Inflammatory macrophage treated with lipopolysaccharide for 1 hour (primary cell): Measurements from ENCODE around the gene FAM163A.

Experiments
- DNase-seq, 2 donors: peaks; one replicate each; pipeline ENCODE4 v3.0.0-alpha.2; 2020 to 2022

FAM163A gene

DNA sequence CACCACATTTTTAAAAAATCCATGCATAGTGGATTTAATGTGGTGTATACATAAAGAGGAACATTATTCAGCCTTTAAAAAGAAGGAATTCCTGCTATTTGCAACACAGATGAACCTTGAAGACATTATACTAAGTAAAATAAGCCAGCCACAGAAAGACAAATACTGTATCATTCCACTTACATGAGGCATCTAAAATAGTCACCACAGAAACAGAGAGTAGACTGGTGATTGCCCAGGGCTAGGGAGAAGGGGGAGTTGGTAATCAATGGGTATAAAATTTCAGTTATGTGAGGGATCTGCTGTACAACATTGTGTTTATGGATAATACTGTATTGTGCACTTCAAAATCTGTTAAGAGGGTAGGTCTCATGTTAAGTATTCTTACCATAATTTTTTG, 10.0 kb downstream of the FAM163A start:
- DNase-seq, result no peak

DNA sequence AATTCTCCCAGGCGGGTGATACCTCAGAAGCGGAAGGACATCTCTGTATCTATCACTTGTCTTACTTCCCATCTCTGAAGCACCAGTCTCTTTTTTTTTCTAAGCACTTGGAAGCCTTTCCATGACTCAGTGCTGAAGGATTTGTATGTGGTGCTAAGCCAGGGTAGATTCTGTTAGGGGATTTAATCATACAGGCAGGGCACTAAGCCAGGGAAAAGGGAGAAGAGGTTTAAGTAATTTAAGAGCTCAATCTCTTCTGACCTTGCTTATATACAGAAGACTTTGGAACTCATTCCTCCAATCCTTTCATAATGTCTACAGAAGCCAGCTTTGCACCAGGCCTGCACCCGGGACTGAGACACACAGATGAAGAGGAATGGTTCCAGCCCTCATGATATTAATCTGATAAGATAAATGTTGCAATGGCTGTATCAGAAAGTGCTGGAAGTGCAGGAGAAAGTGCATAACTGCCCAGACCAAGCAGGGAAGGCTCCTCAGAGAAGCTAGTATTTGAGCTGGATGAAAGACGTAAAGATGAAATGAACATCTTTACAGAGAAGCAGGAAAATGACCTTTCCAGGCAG, 11.0 kb downstream of the FAM163A start:
- no peak for DNase-seq

DNA sequence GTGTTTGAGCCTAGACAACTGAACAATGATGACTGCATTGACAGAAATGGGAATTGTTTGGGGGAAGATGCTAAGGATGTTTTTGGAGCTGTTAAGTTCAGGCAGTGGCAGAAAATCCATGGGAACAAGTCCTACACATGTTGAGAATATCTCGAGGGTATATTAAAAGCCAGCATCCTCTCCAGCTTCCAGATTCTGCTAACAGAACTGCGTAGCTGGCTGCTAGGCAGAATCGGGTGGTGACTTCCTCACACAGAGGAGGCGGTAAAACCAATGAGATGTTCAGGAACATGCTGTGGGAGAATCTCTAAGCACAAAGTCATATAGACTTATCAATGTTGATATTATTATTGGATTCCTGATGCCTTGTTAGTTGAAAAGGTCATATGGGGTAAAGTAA, 14.8 kb downstream of the FAM163A start:
- DNase-seq, result no peak

DNA sequence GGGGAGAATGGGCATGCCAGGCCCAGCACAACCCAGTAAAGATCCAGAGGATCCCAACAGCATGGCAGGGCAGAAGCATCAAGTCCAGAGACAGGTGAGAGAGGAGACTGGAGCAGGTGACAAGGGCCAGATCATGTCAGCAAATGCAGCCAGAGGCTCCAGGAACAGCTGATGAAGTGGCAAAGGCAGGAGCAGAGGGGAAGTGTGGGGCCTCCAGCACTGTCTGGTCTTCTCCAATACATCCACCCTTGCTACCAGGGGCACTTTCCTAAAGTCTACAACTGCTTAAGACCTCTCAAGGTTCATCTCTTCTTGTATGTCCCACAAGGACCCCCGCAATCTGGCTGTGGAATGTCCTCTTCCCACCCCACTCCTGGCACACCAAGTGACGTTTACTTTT, 17.4 kb downstream of the FAM163A start:
- DNase-seq, result no peak

DNA sequence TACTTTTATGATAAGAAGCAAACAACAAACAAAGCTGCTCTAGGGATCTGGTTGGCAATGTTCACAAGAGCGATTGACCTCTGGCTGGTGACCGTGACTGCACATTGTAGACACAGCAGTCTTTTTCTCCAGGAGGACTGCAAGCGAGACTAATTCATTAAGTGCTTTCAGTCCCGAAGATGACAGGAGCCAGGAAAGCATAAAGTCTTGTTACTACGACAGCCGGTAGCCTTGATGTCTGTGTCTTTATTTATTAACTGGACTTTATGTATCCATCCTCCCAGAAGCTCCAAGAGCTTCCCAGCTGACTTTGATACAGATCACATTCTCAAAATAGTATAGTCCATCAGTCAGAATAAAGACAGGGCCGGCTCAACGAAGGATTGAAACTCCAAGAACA, 18.2 kb downstream of the FAM163A start:
- DNase-seq, result no peak

DNA sequence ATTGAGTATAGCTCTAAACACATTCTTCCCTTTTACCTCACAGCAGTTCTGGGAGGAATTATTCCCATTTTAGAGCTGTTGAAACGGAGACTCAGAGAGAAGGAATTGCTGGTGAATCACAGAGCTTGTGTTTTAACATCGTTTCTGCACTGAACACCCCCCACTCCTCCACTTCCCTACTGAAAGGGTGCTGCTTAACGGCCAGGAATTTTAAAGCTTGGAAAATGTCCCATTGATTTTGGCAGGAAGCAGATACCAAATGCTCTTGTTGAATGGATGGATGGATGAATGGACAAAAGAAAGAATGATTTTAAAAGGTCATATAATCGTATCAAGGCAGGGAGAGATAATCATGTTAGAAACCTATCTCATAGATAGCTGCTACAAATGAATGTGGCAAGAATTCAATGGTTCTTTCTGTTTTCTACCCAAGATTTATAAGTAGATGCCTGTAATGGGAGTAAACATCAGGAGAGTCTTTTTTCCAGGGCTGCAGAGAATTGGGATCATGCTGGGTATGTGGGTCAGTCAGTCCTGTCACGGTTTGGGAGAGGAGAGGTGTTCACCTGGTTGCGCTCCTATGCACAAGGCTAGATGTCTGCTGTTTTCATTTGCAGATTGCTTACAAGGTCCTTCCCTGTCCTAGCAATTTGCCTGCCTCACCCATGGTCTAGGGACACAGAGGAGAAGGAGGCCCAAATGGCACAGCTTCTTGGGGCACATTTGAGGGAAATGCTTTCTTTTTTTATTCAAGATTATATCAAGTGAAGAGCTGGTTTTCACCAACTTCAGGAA, 19.0 kb downstream of the FAM163A start:
- DNase-seq, result no peak

DNA sequence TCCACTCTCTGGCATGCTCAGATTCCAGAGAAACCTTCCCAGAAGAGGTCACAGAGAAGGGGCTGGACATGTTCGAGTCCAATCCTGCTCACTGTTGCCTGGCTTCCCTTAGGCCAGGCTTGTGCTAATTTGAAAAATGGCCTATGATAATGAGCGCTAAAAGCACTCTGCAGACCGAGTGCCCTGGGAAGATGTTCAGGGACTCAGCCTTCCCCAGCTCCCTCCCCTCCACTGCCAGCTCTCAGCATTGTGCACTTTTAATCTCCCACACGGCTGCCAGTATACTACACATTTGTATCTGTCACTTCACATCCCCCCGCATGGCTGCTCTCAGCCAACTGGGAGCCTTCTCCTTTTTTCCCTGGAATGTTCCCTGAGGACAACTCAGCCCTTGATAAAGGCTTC, 24.1 kb downstream of the FAM163A start:
- DNase-seq, result no peak

DNA sequence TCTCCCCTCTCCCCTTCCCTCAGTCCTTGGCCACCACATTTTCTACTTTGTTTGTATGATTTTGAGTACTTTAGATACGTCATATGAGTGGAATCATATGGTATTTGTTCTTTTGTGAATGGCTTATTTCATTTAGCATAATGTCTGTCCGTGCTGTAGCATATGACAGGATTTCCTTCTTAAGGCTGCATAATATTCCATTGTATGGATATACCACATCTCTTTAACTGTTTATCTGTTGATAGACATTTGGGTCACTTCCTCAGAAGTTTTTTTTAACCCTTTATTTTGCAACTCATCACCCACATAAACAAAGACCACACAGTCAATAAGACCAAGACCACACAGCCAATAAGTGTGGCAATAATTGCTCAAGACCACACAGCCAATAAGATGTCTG, 24.9 kb downstream of the FAM163A start:
- DNase-seq, result no peak

DNA sequence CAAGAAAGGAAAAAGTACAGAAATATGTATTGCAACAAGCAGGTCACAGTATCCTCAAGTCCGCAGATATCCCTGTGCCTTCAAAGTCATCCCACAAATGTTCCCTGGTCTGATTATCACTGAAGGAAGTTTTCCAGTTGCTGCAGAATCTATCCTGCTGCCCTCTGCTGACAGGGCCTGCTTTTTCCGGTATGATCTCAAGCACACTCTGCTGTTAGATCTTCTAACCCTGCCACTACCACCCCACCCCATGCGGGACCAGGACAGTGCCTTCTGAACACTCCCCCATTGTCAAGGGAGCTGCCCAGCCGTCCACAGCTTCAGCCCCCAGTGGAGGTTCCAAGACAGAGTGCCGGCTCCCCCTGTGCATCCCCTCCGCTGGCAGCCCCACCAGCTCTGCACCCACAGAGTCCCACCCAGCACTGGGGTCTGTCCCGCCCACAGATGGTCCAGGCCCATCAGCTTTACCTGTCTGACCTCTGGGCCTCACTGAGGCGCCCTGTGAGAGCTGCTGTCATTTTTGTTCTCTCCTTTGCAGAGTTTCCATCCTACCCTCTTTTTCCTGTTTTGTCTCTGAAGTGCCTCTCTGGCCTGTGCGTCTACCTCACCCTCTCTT, 27.9 kb downstream of the FAM163A start:
- DNase-seq, result no peak

DNA sequence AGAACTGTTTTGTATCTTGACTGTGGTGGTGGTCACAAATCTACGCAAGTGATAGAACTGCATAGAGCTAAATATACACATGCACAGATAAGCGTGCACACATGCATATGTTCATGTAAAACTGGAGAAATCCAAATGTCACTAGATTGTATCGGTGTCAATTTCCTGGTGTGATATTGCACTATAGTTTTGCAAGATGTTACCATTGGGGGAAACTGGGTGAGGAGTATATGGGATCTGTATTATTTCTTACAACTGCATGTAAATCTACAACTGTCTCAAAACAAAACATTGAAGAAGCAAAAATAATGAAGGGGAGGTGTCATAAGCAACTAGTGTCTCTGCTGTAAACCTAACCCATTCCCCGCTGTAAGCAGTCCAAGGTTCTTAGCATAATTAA, 30.2 kb downstream of the FAM163A start:
- DNase-seq, result no peak

DNA sequence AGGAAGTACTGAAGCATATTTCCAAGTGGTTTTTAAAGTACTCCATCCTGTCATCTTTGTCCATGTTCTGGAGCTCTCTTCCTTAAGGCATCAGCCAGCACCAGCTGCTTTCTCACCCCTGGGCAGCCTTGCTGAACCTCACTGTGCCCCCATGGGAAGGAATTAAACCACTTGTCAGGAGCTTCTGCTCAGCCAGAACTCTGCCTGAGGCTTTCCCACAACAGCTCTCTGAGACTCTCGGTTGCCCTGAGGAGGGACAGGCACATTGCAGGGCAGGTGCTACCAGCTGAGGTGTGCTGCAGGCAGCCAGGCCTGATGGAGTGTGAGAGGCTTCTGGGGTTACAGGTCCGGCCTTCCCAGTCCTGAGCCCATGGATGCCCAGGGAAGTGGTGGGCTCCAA, 30.9 kb downstream of the FAM163A start:
- DNase-seq, result no peak

DNA sequence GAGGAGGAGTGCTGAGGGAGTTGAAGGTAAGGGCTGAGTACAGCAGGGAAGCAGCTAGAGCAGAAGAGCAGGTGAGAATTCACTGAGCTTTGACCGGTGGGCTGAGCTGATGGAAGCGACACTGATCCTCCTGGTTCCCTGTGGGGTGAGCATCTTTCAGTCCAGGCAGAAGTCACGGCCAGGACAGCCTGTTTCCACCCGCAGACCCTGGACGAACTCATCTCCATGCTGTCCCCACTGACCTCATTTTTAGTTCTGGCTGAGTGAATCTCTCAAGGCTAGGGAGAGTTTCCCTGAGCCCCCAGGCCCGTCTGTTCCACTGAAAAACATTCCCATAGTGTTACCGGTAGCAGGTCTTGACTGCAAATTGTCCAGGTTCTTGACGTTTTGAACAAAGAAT, 31.5 kb downstream of the FAM163A start:
- no peak for DNase-seq

DNA sequence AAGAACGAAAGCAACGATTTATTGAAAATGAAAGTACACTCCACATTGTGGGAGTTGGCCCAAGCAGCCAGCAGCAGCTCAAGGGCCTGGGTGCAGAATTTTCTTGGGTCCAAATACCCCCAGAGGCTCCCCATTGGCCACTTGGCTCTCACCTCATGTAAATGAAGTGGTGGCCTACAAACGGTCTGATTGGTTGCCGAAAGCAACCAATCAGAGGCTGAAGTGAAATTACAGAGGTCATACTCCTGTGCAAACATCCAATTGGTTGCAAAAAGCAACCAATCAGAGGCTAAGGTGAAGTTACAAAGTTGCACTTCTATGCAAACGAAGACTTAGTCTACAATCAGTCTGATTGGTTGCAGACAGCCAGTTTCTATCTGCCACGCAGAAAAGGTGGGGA, 31.9 kb downstream of the FAM163A start:
- no peak for DNase-seq

DNA sequence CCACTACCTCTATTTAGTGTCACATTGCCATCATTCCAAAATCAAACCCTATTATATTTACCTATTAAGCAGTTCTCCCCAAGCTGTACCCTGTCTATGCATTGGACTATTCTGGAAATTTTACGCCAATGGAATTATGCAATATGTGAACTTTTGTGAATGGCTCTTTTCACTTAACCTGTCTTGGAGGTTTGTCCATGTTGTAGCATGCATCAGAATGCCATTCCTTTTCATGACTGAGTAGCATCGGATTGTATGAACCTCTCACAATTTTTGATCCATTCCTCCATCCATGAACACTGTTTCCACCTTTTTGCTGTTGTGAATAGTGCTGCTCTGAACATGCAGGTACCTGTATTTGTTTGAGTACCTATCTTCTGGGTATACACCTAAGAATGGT, 33.7 kb downstream of the FAM163A start:
- DNase-seq, result no peak

DNA sequence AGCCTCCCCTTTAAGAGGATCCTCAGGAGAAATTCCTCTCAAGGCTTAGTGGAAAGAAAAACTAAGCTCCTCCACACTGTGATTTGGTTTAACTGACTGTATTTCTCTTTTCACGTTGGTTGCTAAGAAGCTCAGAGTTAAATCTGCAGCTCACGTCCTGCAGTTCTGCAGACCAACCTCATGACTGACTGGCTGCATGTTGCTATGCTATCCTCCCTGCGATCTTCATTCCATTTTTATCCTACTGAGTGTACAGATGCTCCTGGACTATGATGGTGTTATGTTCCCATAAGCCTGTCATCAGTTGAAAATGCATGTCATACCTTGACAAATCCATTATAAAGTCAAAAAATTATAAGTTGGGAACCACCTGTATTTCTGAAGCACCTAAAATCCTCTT, 34.6 kb downstream of the FAM163A start:
- DNase-seq, result no peak

DNA sequence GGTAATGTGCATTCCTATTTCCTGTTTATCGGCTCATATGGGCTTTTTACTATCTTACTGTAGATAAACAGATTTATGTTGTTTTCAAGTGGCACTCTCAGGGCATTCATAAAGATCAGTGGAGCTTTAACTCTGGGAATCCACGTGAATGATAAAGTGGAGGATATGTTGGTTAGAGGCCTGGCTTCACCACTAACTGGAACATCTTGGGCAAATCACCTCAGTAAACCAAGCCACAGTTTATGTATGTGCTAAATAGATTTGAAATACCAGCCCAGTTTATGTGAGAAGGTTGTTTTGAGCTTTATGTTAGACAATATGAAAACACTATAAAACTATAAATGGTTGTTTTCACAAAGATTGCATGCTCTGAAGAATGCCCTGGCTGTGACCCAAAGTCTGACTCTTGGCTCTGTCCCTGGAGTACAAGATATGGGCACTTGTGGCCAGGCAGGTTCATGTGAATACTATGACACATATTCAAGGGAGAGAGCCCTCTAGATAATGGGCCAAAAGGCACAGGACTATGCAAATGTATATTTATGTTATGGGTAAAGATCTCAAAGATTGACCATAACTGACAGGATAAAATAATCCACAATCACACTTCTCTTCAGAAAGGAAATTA, 36.7 kb downstream of the FAM163A start:
- no peak for DNase-seq

DNA sequence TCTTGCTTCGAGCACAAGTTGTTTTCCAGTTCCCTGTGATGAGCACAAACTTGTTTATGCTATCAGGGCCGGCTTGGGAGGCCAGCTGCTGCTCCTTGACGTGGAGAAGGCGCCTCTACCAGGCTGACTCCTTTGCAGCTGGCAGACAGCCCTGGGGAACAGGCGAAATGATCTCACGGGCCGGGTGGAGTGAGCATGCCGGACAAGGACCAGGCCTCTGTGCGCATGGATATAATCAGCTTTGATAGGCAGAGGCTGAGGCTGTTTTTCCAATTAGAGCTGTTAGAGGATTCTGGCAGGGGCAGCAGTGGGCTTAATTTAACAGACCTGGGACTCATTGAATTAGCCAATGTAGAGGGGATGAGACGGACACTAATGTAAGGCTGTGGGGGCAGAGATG, 38.9 kb downstream of the FAM163A start:
- DNase-seq, result no peak

DNA sequence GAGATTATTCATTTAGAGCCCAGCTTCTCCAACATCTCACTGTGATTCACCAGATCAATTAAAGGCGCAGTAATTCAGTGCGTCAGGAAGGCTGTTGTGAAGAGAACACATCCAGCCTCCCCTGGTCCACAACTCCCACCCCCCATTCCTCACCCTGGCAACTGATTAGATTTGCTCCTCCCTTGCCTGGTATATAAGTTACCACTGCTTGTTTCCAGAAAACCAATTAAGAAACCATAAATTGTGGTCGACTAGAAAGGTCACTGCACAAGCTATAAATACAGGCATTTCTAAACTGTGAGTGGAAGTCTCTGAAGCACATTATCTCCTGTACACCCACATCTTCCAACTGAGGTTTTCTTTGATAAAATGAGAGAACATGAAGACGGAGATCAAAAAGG, 41.9 kb downstream of the FAM163A start:
- DNase-seq, result no peak

DNA sequence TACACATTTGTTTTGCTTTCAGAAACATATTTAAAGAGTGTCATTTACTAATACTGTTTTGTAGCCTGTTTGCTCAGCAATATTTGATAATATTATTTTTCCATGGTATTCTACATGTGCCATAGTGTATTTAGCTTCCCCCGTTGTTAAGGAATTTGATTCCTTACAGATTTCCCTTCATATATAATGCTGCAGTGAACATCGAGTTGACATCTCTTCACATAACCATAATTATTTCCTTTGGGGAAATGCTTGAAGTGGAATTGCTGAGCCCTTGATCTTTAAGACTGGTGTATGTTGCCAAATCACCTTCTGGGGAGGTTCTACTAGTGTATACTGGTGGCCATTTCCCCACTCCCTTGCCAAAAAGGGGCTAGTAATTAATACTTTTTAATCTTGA, 42.6 kb downstream of the FAM163A start:
- no peak for DNase-seq

DNA sequence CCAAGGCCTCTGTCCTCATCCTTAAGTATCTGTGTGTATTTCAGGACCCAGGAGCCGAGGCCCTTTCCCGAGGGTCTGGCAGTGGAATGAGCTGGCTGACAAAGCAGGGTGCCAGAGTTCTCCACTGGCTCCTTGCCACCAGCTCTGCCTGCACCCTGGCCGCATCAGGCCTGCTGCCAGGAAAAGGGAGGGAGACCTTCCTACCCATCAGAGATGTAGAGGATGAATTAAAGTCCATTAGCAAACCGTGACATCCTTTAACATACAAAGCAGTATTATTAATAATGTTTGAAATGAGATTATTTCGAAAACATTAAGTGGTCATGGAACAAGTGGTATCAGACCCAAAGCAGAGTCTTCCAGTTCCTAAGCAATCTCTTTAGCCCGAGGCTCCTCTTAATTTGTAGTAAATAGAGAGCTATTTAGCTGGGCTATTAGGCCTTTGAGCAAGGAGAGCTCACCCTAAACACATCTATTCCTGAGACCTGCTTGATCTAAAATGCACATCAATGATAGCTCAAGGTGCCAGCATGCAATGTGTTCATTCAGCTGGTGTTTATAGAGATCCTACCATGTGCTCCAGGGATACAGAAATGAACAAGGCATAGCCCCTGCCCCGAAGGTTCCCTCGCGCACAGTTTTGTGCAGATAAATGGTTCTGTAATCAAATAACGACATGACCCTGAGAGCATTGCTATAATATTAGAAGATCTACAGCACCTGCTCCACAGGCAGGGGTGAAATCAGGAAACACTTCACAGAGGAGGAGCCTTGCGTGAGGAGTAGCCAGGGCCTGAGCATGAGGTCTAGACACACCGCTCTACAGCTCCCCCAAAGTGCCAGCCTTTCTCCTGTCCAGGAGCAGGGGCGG, 44.0 kb downstream of the FAM163A start:
- no peak for DNase-seq

DNA sequence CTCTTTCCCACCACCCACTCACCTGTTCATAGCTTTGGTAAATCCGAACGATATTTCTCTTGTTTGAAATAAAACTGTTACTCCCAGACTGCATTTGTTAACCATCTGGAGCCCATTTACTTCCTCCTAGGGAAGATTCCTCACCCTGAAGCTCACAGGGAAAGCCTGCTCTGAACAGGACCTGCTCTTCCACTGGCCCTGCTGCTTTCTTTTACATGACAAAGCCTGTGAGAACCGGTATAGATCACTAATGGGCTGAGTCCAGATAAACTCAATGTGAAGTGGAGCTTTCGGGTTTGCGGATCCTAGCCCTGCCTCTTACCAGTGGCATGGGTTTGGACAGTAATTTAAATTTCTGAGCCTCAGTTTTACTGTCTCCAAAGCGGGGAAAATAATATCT, 45.2 kb downstream of the FAM163A start:
- no peak for DNase-seq

DNA sequence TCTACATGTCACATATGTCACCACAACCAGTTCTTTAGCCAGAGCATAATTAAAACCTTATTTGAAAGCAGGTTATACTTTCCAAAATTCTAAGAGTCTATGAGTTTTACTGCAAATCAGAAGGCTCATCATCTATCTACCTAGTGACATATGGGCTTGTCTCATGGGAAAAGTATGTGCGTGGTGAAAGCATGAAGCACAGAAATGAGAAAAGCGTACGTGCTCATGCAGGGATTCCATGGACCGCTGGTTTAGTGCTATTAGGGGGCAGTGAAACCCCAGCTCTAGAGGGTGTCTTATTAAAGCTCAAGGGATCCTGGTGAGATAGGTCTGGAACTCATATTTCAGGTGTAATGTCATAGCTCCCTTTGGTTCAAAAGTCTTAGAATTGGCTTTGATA, 50.2 kb downstream of the FAM163A start:
- no peak for DNase-seq

DNA sequence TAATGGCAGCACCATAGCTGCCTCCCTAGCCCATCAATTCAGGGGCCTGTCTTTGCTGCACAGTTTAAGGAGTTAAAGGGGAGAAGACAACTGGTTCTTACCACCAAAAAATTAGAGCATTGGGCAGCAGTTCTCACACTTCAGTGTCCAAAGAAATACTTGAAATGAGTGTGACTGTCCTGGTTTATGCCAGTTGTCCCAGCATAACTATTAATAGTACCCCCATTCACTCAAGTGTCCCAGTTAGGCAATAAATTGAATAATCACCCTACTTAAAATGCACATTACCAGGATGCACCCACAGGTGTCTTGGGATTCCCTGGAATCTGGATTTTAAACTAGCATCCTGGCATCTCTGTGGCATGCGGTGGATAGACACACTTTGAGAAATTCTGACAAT, 51.1 kb downstream of the FAM163A start:
- no peak for DNase-seq
